T-cell (primary cell): Measurements from ENCODE around the gene ACOT12. TPM values are rescaled to one million over a fixed set of nuclear protein-coding genes. Genes with fewer than 3 reads are reported as not detected.

Experiments used
- ATAC-seq, 4 experiments: fragments of 200-7000 bp in 3 of 4; fragments of 150-1000 bp in 1 of 4; cut with Tn5 transposase; replicated peaks in 1 of 4; 1 replicate in 3 of 4; 2 replicates in 1 of 4; pipeline ENCODE4 v1.10.0; 2021; ENCODE audit warnings: moderate library complexity in 3 of 4, mild to moderate bottlenecking in 2 of 4, moderate number of reproducible peaks in 1 of 4
- CTCF ChIA-PET, 2 donors: fragments of 300-600 bp; sonication (Branson Sonifier 250); formaldehyde crosslinking; loops; one replicate each; lab custom pipeline; 2022; ENCODE audit warnings: antibody characterized with exemption in 2 of 2; lab: Charles Lee
- POLR2A ChIA-PET, 2 donors: fragments of 300-600 bp; sonication (Branson Sonifier 250); formaldehyde crosslinking; loops; one replicate each; lab custom pipeline; 2022; ENCODE audit warnings: antibody characterized with exemption in 2 of 2; lab: Charles Lee
- DNase-seq, 35 experiments: peaks; one replicate each; pipeline versions ENCODE4 v3.0.0 to v3.0.0-alpha.2; 2013 to 2023
- H3K27ac ChIP-seq: one replicate; pipeline ENCODE4 v1.5.1; 2013; ENCODE audit warnings: low read length
- H3K27me3 ChIP-seq, 2 experiments: replicated peaks in 1 of 2; 1 replicate in 1 of 2; 2 replicates in 1 of 2; pipeline versions ENCODE4 v1.6.1 to v1.7.0; 2013; ENCODE audit warnings: low read length in 1 of 2, mixed read lengths in 1 of 2; ENCODE audit not compliant: control insufficient read depth in 2 of 2, insufficient read depth in 2 of 2; ENCODE audit errors: extremely low read depth in 1 of 2
- H3K36me3 ChIP-seq, 2 donors: 1 replicate in 1 of 2; 2 replicates in 1 of 2; pipeline versions ENCODE4 v1.6.1 to v1.7.0; 2013; ENCODE audit warnings: low read length in 1 of 2; ENCODE audit not compliant: control insufficient read depth in 2 of 2, insufficient read depth in 1 of 2; ENCODE audit errors: extremely low read depth in 1 of 2
- H3K4me1 ChIP-seq, 2 experiments: 1 replicate in 1 of 2; 2 replicates in 1 of 2; pipeline versions ENCODE4 v1.6.1 to v1.7.0; 2013; ENCODE audit warnings: low read length in 2 of 2, mixed read lengths in 1 of 2; ENCODE audit not compliant: insufficient read depth in 2 of 2, control insufficient read depth in 1 of 2; ENCODE audit errors: extremely low read depth in 1 of 2
- H3K4me3 ChIP-seq, 2 donors: 1 replicate in 1 of 2; 2 replicates in 1 of 2; pipeline versions ENCODE4 v1.5.1 to v1.7.0; 2013; ENCODE audit warnings: mild to moderate bottlenecking in 2 of 2, low read length in 1 of 2, moderate library complexity in 1 of 2; ENCODE audit not compliant: control insufficient read depth in 1 of 2; ENCODE audit errors: extremely low read depth in 1 of 2
- H3K9me3 ChIP-seq: 2 replicates; pipeline ENCODE4 v1.7.0; 2013
- H3K27ac Mint-ChIP-seq, 2 donors: one replicate each; pipeline ENCODE4 v1.8.0; 2020 to 2021; ENCODE audit warnings: mild to moderate bottlenecking in 2 of 2, mixed read lengths in 2 of 2
- H3K27me3 Mint-ChIP-seq, 2 donors: one replicate each; pipeline ENCODE4 v1.8.0; 2021 to 2022; ENCODE audit warnings: mixed read lengths in 2 of 2
- H3K36me3 Mint-ChIP-seq: one replicate; pipeline ENCODE4 v1.8.0; 2021; ENCODE audit warnings: mixed read lengths
- H3K4me1 Mint-ChIP-seq, 3 donors: one replicate each; pipeline ENCODE4 v1.8.0; 2020 to 2022; ENCODE audit warnings: mixed read lengths in 3 of 3, mild to moderate bottlenecking in 1 of 3
- H3K4me3 Mint-ChIP-seq, 3 donors: one replicate each; pipeline ENCODE4 v1.8.0; 2020 to 2022; ENCODE audit warnings: mild to moderate bottlenecking in 3 of 3, mixed read lengths in 3 of 3, moderate library complexity in 3 of 3
- H3K9me3 Mint-ChIP-seq, 3 donors: one replicate each; pipeline ENCODE4 v1.8.0; 2020 to 2022; ENCODE audit warnings: mixed read lengths in 3 of 3
- WGBS: methylation state at CpG from one replicate; pipeline ENCODE4 v1.1.5; 2013; ENCODE audit warnings: missing lambda C conversion rate; ENCODE audit not compliant: insufficient coverage; 5-methylcytosine and 5-hydroxymethylcytosine counted together
- total RNA-seq, 35 experiments: library from RNA in 6 of 35; stranded (reverse) in 6 of 35; fragments of 120-200 nt in 1 of 35; gene quantifications; one replicate each; pipeline versions ENCODE4 v1.2.1 to v1.2.4 and lab custom pipeline; 2013 to 2026

The ACOT12 gene
- total RNA-seq, 5 donors from 2014 or later (not counting 1 experiment from before 2014, with no cell fraction given) = 0.22 TPM; not detected in 4

GRCh38 chr5:81334304-81335061 lies 59.5 kb downstream of the ACOT12 start:
- H3K4me1 ChIP-seq = no peaks in the 10 kb centered on the region
- Mint-ChIP-seq H3K4me3 (no peak overlapping the region), H3K4me1 (no peaks in the 10 kb centered on the region), H3K36me3 (no peaks in the 10 kb centered on the region), H3K27ac (no peak overlapping the region), H3K27me3 (peaks cover 3 to 4% of the 10 kb centered on the region in 2 donors), H3K9me3 (peaks cover 0 to 3% (median 2%) of the 10 kb centered on the region in 3 donors)
- no peak overlapping the region for H3K27ac ChIP-seq
- H3K9me3 ChIP-seq = no peaks in the 10 kb centered on the region
- no peaks in the 10 kb centered on the region for H3K36me3 ChIP-seq
- no peak for ATAC-seq
- WGBS = 98% methylated on average over 9 of the region's 14 CpGs
- POLR2A ChIA-PET = no interaction called here
- no peak for DNase-seq
- H3K27me3 ChIP-seq = peaks cover 0 to 2% of the 10 kb centered on the region in 2 experiments
- CTCF ChIA-PET = interaction anchor here in 1 of 2 donors (0.5 kb wide), 1 partner anchor 105 kb away, joined by 6 read pairs; no protein-coding TSS in a partner anchor
- no peak overlapping the region for H3K4me3 ChIP-seq

- Histone ChIP-seq H3K9me3 (no peaks in the 10 kb centered on the region), H3K27ac (no peak overlapping the region), H3K36me3 (no peaks in the 10 kb centered on the region), H3K4me1 (no peaks in the 10 kb centered on the region), H3K4me3 (no peak overlapping the region), H3K27me3 (no peaks in the 10 kb centered on the region)
- H3K27ac Mint-ChIP-seq = no peak overlapping the region
- no peak for ATAC-seq
- ChIA-PET POLR2A (no interaction called here), CTCF (no interaction called here)
- no peaks in the 10 kb centered on the region for H3K36me3 Mint-ChIP-seq
- DNase-seq = no peak
- peaks cover 2 to 3% of the 10 kb centered on the region in 2 donors for H3K27me3 Mint-ChIP-seq
- H3K4me1 Mint-ChIP-seq = no peaks in the 10 kb centered on the region
- WGBS = 94% methylated on average over 2 of the region's 2 CpGs
- H3K4me3 Mint-ChIP-seq = no peak overlapping the region
- H3K9me3 Mint-ChIP-seq = no peaks in the 10 kb centered on the region
Observed at GRCh38 chr5:81326554-81326953, 67.4 kb downstream of the ACOT12 start.

DNA sequence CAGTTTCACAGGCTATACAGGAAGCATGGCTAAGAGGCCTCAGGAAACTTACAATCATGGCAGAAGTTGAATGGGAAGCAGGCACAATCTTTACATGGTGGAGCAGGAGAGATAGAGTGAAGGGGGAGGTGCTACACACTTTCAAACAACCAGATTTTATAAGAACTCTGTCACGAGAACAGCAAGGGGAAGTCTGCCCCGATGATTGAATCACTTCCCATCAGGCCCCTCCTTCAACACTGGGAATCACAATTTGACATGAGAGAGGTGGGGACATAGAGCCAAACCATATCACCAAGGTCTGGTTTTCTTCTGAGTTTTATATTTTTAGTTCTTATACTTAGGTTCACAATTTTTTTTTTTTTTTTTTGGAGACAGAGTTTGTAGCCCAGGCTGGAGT lies 76.4 kb downstream of the ACOT12 start:
- no peaks in the 10 kb centered on the region for H3K9me3 Mint-ChIP-seq
- no CpG with 5 or more reads among the region's 2 CpGs for WGBS
- H3K4me3 Mint-ChIP-seq = no peak overlapping the region
- CTCF ChIA-PET = no interaction called here
- POLR2A ChIA-PET = no interaction called here
- Histone ChIP-seq H3K27ac (no peak overlapping the region), H3K27me3 (no peaks in the 10 kb centered on the region), H3K36me3 (peaks cover 0 to 4% of the 10 kb centered on the region in 2 donors), H3K4me1 (no peaks in the 10 kb centered on the region), H3K9me3 (no peaks in the 10 kb centered on the region), H3K4me3 (no peak overlapping the region)
- H3K4me1 Mint-ChIP-seq = no peaks in the 10 kb centered on the region
- no peak overlapping the region for H3K27ac Mint-ChIP-seq
- ATAC-seq (no peak), DNase-seq (no peak)
- no peaks in the 10 kb centered on the region for H3K27me3 Mint-ChIP-seq
- peaks cover 23% of the 10 kb centered on the region for H3K36me3 Mint-ChIP-seq

- CTCF ChIA-PET = no interaction called here
Observed at GRCh38 chr5:81316571-81316970, 77.4 kb downstream of the ACOT12 start.

GRCh38 chr5:81315830-81316229 lies 78.1 kb downstream of the ACOT12 start:
- Histone ChIP-seq H3K27me3 (no peaks in the 10 kb centered on the region), H3K4me3 (no peak overlapping the region), H3K9me3 (no peaks in the 10 kb centered on the region), H3K27ac (no peak overlapping the region), H3K4me1 (no peaks in the 10 kb centered on the region), H3K36me3 (peaks cover 0 to 16% of the 10 kb centered on the region in 2 donors)
- CTCF ChIA-PET = interaction anchor here in 1 of 2 donors (0.6 kb wide), 1 partner anchor 29 kb away, joined by 3 read pairs; no protein-coding TSS in a partner anchor
- ATAC-seq = no peak
- H3K27me3 Mint-ChIP-seq = no peaks in the 10 kb centered on the region
- WGBS = 100% methylated on average over 1 of the region's 4 CpGs
- no peak overlapping the region for H3K27ac Mint-ChIP-seq
- DNase-seq = no peak
- H3K36me3 Mint-ChIP-seq = peaks cover 36% of the 10 kb centered on the region
- H3K4me3 Mint-ChIP-seq = no peak overlapping the region
- POLR2A ChIA-PET = no interaction called here
- no peaks in the 10 kb centered on the region for H3K9me3 Mint-ChIP-seq
- H3K4me1 Mint-ChIP-seq = no peaks in the 10 kb centered on the region

More at GRCh38 chr5:81316571-81316970, 77.4 kb downstream of the ACOT12 start:
- Mint-ChIP-seq H3K4me3 (no peak overlapping the region), H3K9me3 (no peaks in the 10 kb centered on the region), H3K4me1 (no peaks in the 10 kb centered on the region), H3K36me3 (peaks cover 30% of the 10 kb centered on the region), H3K27ac (no peak overlapping the region), H3K27me3 (no peaks in the 10 kb centered on the region)
- no peaks in the 10 kb centered on the region for H3K4me1 ChIP-seq
- ATAC-seq (no peak), DNase-seq (no peak)
- no peak overlapping the region for H3K27ac ChIP-seq
- WGBS = no CpG with 5 or more reads among the region's 2 CpGs
- POLR2A ChIA-PET = no interaction called here
- H3K4me3 ChIP-seq = no peak overlapping the region
- no peaks in the 10 kb centered on the region for H3K27me3 ChIP-seq
- H3K36me3 ChIP-seq = peaks cover 0 to 11% of the 10 kb centered on the region in 2 donors
- no peaks in the 10 kb centered on the region for H3K9me3 ChIP-seq

DNA sequence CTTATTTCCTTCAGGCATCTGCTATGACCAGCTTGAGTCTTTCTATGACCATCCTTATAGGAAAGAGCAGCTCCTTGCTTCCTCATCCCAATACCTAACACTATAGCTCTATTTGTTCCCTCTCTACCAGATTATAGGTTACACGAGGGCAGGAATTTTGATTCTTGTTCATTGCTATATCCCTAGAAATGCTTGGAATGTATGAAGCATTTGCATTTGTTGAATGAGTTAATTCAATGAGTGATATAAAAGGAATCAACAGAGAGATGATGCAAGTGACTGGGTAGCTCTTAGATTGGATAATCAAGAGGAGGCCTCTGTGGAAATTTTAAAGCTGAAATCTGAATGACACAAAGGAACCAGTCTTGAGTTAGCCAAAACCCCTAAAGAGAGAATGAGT lies 78.6 kb downstream of the ACOT12 start:
- ChIA-PET CTCF (interaction anchor here in 1 of 2 donors (0.6 kb wide), 1 partner anchor 29 kb away, joined by 3 read pairs; no protein-coding TSS in a partner anchor), POLR2A (no interaction called here)
- H3K4me3 ChIP-seq = no peak overlapping the region
- H3K36me3 Mint-ChIP-seq = peaks cover 40% of the 10 kb centered on the region
- no peaks in the 10 kb centered on the region for H3K27me3 ChIP-seq
- no peaks in the 10 kb centered on the region for H3K4me1 ChIP-seq
- H3K4me3 Mint-ChIP-seq = no peak overlapping the region
- no CpG with 5 or more reads among the region's 1 CpG for WGBS
- H3K27ac Mint-ChIP-seq = no peak overlapping the region
- no peak for DNase-seq
- H3K27me3 Mint-ChIP-seq = no peaks in the 10 kb centered on the region
- H3K4me1 Mint-ChIP-seq = no peaks in the 10 kb centered on the region
- no peak overlapping the region for H3K27ac ChIP-seq
- no peak for ATAC-seq
- H3K9me3 Mint-ChIP-seq = no peaks in the 10 kb centered on the region
- H3K36me3 ChIP-seq = peaks cover 0 to 19% of the 10 kb centered on the region in 2 donors
- H3K9me3 ChIP-seq = no peaks in the 10 kb centered on the region
